Stimulated activated CD8-positive, alpha-beta memory T cell treated with anti-CD3 and anti-CD28 coated beads, Interleukin-12 subunit alpha, Interleukin-12 subunit beta, amount 100 ng/mL, for 24 hours (primary cell): ENCODE data around the gene RPL27.

ENCODE experiments used
- DNase-seq: peaks from one replicate; pipeline ENCODE4 v3.0.0-alpha.2; 2020; ENCODE audit errors: extremely low read depth

The RPL27 gene

DNA sequence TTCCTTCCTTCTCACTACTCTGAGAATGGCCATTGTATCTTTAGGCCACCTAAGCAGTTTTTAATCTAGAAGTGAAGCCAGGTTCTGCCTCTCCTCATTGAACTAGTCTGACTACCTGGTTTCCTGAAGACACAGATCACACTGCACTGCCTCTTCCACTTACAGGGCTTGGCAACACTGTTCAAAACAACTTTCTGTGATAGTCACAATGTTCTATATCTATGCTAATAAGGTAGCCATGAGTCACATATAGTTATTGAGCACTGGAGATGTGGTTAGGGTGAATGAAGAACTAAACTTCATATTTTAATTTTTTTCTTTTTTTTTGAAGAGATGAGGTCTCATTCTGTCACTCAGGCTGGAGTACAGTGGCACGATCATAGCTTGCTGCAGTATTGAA, 53.8 kb downstream of the RPL27 start:
- DNase-seq: no peak
